GM19452 (cell line): Measurements from ENCODE around the gene ETV3L.

Experiments used
- ATAC-seq: cut with Tn5 transposase; IDR thresholded peaks from one replicate; pipeline ENCODE4 v1.9.1; 2021; ENCODE audit not compliant: unreplicated experiment

The ETV3L gene

DNA sequence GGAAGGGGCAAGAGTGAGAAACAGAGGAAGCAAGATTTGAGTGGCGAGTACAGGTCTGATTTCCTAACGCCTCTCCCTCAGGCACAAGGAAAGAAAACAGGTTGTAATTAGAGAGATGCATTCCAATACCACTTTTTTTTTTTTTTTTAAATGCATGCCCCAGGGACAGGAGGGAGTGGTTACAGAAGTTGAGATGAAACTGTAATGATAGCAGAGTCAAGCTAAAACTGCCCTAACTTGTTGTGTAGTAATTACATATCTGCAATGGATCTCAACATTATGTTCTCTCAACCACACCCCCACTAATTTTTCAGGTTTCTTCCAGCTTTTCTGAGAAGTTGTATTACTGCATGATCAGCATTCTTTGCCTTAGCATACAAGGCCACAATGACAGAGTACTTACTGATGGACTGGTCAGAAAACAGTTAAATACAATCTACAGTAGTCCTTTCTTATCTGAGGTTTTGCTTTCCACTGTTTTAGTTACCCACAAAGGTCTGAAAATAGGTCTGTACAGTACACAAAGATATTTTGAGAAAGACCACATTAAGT lies 33.1 kb upstream of the ETV3L start:
- ATAC-seq, result no peak

DNA sequence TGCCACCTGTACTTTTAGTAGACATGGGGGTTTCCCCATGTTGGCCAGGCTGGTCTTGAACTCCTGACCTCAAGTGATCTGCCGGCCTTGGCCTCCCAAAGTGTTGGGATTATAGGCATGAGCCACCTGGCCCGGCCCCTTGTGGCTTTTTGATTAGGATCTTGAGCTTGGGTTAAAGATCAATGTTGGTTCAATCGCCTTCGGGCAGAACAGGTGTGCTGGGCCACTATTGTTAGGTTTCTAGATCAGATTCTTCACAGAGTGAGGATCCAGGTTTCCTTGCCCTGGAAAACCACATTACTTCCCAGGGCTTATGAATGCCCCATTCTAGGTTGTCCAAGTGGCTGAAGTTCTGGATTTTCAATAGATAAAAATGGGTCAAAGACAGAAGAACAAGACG lies 32.5 kb upstream of the ETV3L start:
- ATAC-seq, result no peak

DNA sequence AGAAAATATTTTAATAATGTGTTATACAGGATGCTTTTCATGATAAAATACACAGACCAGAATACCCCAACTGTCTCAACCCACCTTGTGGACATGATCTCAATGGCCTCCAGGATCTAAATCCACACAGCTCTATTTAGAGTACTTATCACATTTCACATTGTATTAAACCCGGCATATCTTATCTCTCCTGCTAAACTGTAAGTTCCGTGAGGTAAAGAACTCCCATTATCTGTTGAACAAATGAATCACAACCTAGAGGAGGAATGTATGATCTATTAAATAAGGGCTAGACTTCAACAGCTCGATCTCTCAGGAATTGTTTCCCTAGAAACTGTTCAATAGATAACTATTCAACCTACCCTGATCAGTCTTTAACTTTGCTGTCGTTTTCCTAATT lies 31.7 kb upstream of the ETV3L start:
- ATAC-seq, result no peak

DNA sequence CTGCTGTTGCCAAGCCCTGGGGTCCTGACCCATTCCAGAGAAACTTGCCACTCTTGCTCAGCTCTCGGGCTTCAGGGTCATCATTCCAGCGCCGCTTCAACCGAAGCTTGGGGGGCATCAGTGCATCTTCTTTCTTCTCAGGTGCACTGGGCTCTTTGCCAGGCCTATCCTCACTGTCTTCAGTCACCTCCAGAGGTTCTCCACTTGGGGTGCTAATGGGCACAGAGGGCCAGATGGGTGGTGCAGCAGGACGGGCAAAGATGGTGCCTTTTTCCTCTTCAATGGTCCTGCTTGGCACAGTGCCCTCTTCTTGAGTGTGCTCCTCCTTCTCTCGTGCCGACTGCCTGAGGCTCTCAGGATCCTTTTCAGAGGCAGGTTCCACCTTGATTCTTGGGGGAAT lies 25.2 kb upstream of the ETV3L start:
- ATAC-seq, result no peak

DNA sequence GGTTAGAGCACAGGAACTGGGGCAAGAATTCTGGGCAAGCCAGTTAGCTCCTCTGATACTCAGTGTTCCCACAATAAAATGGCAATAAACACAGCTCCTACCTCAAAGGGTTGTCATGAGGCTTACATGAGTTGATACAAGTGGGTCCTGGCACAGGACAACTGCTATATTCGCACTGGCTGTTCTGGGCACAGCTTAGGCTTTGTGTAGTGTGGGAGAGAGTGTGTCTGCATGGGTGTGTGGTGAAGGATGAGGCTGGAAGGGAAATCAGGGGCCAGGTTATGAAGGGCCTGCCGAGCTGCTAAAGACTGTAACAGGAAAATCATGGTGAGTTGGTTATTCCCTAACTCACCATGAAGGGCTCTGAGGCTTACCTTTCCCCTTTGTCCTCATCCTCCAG lies 19.8 kb upstream of the ETV3L start:
- ATAC-seq, result no peak

DNA sequence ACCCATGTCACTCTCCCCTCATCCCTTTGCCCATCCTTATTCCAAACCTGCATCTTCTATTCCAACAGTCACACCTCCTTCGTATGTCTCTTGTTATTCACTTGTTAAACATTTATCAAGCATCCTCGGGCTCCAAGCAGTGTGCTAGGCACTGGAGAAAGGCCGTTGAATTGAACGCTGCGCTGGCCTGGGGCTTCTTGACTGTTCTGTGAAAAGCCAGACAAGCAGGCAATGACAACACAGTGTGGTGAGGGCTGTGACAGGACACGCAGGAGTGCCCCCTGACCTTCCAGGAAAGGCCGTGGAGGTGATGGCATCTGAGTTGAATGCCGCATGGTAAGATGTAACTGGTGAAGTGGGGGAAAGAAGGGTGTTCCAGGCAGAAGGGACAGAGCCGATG lies 19.4 kb upstream of the ETV3L start:
- ATAC-seq, result no peak

DNA sequence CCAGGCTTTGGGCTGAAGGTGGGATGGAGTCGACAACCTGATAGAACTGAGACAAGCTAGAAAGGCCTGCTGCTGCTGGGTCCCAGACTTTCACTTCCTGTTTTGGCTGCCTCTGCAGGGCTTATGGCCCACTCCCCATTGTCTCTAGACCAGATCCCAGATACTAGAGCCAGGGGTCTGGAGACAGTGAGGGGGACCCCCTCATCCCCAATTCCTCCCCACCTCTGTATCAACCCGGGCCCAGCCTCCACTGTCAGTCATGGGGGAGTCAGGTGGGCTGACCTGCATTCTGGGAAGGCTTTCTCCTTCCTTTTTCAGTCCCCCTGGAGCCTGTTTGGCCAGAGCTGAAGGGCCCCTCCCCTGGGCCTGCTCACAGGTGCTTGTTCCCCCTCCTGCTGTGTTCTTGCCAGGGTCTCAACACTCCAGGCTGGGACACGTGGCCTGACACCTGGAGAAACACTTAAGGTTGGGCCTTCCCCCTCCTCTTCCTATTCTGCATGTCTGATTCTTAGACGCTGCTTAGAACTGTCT lies 18.0 kb upstream of the ETV3L start:
- no peak for ATAC-seq

DNA sequence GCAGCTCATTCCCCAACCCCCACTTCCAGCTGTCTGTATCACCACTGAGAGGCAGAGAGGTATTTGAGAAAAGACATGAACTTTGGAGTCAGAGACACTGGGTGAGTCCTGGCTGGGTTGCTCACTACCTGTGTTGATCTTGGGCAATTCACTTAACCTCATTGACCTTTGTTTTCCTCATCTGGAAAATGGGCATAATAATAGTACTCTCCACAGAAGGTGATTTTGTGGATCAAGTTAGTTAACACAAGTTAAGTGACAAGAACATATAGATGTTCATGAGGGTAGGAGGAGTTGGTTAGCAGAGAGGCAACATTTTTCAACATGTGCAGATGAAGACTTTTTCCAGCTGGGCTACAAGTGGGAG lies 17.1 kb upstream of the ETV3L start:
- ATAC-seq, result no peak

DNA sequence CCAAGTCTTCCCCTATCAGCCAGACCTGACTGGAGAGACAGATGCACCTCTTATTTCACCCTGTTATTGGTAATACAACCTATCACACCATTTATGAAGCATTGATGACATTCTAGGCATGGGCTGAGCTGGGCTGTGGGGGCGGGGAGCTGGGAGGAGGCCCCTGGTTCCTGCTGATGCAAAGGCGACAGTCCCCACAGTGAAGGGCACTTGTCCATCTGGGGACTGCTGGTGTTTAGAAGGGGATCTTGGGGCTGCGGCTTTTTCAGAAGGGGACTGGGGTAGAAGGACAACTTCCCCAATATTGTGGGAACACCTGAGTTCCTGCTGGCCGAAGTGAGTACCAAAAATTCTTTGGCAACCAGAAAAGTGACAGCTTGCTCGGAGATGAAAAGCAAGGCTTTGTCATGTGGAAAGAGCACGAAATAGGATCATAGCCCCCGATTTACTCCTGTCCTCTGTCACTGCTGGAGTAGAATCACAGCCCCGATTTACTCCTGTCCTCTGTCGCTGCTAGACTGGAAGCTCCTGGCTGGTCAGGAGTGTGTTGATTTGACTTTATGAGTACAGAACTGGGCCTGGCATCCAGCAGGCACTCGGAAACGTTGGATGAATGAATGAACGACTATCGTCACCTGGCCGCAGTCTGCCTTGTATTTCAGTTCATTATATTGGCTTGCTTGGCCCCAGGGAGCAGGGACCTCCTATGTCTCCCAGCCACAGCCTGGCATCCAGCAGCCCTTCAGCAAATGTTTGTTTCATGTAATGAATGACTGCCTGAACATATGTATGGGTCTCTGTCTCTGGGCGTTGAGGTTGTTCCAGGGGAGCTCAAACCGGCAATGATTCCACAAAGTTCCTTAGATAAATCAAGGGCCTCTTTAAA lies 16.5 kb upstream of the ETV3L start:
- no peak for ATAC-seq

DNA sequence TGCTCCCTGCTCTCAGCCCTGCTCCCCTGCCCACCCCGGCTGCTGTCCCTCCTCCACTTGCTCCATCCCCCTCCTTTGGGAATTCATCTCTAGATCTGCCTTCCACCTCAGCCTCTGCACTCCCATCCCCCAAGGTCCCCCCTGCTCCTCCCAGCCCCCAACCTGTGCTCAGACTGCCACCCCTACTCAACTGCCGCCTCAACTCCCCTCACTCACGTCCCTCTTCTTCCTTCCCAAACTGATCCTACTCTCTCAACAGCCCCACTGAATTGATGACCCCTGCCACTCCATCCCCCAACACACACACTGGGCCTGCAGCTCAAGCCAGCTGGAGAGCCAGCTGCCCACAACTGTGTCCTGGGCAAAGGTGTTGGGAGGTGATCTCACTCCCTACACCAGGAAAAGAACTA lies 15.8 kb upstream of the ETV3L start:
- no peak for ATAC-seq

DNA sequence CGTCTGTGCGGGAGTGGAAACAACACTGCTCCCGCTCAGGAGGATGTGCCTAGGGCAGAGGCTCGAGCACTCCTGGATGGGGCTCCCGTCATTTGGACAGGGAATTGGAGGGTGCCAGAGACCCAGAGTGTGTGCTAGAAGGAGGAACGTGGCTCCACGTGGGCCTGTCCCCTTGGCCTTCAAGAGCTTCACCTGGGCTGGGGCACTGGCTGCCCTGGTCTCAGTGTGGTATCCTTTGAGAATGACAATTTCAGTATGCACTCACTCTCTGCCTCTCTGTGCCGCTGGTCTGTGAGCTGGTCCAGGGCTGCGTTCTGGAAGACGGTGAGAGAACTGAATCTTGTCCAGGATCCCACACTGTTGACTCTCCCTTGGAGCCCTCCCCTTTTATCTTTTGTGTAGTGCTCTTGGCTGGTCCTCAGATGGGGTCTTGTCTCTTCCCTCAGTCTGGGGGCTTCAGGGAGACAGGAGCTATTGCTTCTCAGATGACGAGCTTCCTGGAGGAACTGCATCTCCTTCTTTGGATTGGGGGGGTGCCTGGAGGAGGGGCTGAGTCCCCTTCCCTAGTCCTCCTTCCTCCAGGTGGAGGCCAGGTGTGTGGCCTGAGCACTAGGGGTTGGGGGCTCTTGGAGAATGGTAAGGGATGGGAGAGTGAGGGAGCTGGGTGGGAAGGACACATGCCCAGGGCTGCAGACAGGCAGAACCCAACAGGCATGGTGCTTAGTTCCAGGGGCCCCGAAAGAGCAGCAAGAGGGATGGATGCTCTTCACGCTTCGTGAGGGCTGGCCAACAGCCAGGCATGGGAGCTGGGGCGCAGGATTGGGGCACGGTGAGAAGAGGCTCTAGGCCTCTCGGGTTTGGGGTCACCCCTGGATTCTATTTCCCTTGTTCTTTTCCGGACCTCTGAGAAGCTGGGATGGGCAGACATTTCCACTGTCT lies 14.8 kb upstream of the ETV3L start:
- no peak for ATAC-seq

DNA sequence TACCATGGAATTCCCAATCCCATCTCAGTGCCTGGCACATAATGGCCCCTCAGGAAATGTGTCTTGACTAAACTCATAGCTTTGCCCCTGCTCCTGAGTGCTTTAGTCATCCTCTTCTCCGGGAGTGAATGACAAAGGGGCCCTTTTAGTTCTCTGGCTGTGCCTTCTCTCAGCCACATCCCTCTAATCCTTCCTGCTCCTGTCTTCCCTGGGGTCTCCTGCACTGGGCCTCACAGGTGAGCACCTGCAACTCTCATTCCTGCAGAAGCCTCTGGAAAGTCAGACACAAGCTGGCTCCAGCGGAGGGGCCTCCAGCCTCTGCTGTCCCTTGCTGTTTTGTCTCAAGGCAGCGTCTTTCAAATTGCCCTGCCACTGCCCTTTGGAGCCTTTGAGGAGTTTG lies 14.0 kb upstream of the ETV3L start:
- no peak for ATAC-seq

DNA sequence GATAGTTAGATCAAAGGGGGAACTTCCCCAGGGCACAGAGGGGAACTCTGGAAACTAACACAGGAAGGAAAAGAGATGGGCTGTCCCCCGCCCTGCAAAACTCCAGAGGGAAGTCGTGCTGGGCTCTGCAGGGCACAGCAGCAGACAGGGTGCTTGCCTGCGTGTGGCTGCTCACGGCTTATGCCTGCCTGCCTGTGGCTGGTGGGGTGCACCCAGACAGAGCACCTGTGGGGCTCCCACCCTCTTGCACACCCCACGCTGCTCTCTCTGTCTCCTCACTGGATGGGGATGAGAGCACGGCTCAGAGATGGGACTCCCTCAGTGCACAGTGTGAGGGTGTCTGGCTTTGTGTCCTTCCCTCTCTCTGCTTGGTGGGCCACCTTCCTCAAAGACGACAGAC lies 13.5 kb upstream of the ETV3L start:
- no peak for ATAC-seq

DNA sequence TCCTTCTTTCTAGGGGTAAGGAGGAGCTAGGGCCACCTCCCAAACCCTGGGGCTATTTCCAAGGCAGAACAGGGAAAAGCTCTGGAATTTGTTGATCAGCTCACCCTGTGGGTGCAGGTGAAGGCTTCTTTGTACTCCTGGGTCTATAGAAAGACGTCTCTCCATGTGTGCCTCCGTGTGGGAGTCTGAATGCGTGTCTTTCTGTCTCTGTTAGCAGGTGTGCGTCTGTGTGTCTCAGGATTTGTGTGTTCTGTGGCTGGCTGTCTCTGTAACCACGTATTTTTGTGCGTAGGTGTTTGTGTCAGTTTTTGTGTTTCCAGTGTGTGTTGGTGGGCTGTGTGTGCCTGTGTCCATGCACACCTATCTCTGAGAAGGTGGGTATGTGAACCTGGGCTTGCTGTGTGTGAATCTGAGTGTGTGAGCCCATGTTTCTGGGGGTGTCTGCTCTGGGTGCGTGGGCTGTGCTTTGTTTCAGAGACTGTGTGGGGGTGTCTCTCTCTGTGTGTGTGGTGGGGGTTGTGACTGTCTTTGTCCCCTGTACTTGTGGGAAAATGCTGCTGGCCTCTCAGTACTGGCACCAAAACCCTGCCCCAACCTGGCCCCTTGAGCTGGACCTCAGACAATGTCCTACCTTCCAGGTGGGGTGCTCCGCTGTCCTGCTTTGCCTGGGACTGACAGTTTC lies 12.7 kb upstream of the ETV3L start:
- no peak for ATAC-seq

DNA sequence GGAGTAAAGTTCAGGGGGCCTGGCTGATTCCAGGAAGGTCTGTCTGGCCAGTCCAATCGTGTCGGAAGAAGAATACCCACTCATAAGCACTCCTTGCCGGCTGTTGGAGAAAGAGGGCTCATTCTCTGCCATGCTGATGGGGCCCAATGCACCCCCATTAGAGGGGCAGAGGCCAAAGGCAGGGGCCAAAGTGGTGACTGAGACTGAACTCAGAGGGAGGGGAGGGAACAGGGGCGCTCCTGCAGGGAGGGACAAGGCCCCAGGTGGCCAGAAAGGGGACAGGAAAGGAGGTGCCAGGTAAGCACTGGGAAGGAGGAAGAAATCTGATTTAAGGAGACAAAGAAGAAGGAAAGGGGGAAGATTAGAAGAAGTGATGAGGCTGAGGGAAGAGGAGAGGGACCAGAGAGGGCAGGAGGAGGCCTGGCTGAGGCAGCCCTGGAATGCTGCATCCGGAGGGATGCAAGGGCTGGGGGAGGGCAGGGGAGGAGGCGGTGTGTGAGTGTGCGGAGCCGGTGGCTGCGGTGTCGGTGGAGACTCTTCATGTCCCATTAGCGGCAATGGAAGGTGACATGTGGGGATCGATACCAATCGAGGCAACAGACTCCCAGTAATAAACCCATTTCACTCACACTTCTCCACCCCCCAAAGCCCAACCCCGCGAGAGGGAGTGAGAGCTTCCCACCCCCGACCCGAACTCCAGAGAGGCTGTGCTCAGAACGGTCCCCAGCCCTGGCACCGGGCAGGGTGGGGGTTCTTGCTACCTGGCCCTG lies 12.0 kb upstream of the ETV3L start:
- ATAC-seq, result no peak

DNA sequence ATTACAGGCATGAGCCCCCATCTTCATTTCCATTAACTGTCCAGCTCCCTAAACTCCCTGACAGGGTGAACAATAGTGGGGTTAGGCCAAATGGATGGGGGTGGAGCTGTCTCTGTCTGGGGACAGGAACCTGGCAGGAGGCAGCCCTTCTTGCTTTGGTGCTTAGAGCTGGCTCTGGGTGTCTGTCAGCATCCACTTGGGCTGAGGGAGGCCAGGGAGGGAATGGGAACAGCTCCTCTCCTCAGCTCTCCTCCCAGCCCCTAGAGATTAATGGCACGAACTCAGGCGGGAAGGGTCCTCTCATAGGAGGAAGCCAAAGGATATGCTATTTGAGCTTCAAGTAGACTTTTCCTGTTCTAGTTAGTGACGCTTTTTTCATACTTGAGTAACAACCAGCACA lies 11.1 kb upstream of the ETV3L start:
- no peak for ATAC-seq

DNA sequence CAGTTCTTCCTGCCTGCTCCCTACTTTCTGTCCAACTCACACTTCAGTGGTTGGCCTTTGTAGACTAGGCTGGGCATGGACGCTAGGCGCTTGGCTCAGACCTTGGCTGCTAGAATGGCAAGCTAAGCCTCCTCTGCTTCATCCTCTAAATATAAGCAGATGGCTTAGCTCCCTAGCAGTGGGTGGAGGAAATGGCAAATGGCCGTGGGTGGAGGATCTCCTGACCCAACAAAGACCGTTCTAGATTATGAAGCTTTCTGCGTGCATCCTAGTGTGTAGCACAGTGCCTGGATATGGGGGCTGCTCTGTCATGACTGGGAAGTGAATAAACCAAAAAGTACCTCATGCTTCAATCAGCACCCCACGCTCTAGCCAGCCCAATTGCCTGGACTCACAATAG lies 10.4 kb upstream of the ETV3L start:
- no peak for ATAC-seq

DNA sequence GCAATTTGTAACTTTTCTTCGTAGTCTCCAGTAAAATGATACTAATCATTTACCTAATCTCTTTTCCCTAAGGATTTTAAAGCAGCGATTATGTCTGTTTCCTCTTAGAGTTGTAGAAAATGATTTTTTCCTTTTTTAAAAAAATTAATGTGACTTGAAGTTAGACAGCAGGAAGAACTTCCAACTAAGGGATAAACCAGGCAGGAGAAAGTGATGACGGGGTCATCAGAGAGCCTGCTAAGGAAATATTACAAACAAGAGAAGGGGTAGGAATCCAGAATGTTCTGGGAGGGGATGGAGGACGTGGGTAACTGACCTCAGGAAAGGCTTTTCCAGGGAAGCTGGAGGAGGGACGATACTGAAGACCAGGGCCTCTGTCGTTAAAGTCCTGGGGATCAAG lies 8.8 kb upstream of the ETV3L start:
- ATAC-seq, result no peak

DNA sequence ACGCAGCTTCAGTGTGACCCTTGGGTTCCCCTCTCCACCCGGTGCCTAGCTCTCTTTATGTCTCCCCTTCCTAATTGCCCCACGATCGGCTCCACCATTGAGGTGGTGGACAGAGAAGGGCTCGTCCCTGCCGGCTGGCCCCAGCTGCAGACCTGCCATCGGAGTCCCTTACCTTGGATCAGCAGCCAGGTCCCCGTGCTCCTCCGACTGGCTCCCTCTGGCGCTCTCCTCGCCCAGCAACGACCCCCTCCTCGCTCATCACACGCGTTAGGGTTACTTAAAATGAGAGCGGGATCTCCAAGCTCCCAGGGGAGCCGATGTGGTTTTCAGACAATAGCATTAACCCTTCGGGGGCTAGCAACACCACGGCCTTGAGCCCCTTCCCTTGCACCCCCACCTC lies 8.1 kb upstream of the ETV3L start:
- no peak for ATAC-seq

DNA sequence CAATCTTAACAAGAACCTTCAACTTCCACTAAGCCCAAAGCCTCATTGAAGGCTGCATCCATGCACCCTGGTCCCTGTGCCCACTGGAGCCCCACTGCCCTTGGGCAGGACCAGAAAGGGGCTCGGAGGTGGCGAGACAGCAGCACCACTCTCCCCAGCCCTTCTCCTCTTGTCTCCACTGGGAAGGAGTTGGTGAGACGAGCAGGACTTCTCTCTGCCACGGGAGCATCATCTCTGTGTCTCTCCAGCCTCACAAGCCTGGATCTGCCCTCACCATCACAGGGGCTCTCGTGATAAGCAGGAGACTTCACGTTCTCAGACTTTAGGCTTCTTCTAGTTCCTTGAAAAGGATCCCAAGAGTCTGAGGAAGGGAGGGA lies 7.2 kb upstream of the ETV3L start:
- no peak for ATAC-seq
